GM18867 (cell line): Measurements from ENCODE around the gene POPDC3.
"Not testable (repeated sequence)": the region's sequence is repeated elsewhere in the genome, so short reads cannot be mapped to it uniquely, and the experiment has no call there.

ENCODE experiments used
- ATAC-seq: cut with Tn5 transposase; IDR thresholded peaks from one replicate; pipeline ENCODE4 v1.9.1; 2021; ENCODE audit warnings: mild to moderate bottlenecking, moderate library complexity; ENCODE audit not compliant: unreplicated experiment

POPDC3 gene, protein sequence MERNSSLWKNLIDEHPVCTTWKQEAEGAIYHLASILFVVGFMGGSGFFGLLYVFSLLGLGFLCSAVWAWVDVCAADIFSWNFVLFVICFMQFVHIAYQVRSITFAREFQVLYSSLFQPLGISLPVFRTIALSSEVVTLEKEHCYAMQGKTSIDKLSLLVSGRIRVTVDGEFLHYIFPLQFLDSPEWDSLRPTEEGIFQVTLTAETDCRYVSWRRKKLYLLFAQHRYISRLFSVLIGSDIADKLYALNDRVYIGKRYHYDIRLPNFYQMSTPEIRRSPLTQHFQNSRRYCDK

DNA sequence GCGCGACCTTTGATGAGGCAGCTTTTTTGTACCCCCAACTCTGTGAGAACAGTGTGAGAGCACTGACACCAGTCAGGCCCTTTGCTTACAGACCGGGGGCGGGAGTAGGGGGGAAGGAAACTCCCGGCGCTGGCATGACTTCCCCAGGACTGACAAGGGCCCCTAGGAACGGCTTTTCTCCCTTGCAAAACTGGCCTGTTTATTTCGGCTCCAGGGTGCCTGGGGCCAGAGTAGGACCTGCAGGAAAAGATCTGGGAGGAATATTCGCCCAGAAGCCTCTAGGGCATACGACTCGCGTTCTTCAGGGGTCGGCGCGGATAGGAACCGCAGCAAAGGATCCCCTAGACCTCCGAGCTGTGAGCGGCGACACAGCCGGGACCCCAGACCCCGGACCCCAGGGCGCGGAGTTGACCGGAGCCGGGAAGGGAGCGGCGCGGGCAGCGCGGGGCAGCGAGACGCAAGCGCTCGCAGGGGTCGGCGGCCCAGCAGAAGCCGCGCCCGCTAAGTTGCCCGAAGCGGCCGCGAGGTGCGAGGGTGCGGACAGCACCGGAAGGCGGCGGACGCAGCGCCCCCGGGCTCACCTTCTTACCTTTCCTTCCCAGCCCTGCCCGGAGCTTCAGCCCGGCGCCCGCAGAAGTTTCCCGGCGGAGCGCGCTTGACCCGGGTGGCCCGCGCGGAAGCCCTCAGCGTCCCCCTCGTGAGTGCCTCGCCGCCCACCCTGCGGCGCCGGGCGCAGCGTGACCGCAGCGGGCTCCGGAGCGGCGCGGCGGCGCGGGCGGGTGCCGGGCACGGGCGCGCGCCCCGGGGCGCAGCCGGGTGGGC is at the start of gene POPDC3:
TSS of gene POPDC3 (minus strand) at position 771 of the 822 bp plus-strand sequence. CDS start 18,105 bp downstream, outside the sequence.
- ATAC-seq, result no peak

DNA sequence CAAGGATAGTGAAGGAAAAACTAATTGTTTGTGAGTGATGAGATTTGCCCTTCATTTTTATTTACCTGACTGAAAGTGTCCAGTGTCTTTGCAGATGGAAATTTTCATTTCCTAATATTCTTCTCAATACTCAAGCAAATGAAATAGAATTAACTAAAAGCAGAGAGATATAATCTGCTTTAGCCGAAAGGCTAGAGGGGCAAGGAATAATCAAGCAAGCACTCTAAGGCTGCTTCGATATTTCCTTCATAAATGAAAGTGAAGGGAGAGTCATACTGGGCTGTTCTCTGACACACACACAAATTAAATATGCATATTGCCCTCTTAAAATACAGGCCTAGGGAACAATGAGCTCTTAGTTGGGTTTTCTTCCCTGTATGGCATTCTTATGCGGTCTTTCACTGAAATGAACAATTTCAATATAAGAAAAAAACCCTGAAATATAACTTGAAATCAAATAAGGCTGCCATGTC is 47.5 kb upstream of the POPDC3 start:
- no peak for ATAC-seq

DNA sequence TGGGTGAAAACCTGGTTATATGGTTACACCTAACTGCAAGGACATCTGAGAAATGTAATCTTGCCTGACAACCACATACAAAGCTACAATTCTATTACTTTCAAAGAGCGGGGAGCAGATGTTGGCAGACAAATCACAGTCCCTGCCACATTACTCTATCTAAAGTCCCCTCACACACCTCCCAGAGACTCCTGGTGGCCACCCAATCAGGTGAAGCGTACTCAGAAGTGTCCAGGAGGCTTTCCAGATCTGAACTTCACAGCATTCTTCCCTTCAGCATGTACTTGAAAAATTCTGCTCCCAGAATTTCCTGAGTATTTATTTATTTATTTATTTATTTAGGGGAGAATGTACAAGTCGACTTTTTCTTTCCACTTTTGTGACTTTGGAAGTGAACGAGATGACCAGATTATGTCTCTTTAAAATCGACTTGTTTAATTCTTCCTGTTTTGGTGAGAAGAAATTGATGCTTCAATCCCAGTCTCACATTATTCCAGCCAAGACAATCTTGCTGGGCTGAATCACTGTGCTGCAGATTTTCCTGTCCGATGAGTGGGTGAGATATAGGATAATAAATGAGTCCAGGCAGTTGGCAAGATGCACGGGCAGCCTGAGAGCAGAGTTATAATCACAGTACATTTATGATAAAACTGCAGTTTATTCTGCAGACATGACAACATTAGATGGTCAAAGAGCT is 46.9 kb upstream of the POPDC3 start:
- no peak for ATAC-seq

DNA sequence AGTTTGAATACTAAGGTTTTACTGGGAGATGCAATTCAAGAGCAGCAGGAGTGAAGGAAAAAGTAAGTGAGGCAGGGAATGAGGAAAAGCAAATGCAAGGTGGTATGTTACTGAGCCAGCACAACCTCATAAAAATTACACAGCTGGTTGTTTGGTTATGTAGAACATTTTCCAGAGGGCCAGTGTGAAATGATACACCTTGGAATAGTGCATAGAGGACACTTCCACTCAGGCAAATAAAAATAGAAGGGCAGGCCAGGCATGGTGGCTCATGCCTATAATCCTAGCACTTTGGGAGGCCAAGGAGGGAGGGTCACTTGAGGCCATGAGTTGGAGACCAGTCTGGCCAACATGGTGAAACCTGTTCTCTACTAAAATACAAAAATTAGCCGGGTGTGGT is 43.4 kb upstream of the POPDC3 start:
- no peak for ATAC-seq

DNA sequence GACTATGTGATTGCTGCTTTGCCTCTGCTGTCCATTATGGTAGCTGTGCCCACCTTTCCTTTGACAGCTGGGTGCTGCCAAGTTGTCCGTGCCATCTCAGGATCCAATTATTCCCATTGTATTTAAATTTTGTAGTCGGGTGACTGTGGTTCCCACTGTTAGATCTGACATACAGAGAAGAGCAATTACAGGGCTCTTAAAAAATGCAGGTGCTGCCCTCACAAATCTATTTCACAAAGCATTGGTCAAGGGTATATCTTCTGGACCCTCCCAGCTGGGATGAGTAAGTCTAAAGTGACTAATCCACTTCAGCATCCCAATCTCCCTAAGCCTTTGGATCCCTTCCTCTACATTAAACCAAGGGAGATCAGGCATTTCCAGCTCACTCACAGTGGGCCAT is 41.4 kb upstream of the POPDC3 start:
- ATAC-seq, result not testable (repeated sequence)

DNA sequence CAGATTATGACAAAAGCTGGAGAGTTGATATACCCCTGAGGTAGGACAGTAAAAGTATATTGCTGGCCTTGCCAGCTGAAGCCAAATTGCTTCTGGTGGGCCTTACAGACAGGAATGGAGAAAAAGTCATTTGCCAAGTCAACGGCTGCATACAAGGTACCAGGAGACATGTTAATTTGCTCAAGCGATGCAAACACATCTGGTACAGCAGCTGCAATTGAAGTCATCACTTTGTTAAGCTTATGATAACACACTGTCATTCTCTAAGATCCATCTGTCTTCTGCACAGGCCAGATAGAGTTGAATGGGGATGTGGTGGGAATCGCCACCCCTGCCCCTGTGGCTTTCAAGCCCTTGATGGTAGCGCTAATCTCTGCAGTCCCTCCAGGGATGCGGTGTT is 40.4 kb upstream of the POPDC3 start:
- ATAC-seq, result no peak

DNA sequence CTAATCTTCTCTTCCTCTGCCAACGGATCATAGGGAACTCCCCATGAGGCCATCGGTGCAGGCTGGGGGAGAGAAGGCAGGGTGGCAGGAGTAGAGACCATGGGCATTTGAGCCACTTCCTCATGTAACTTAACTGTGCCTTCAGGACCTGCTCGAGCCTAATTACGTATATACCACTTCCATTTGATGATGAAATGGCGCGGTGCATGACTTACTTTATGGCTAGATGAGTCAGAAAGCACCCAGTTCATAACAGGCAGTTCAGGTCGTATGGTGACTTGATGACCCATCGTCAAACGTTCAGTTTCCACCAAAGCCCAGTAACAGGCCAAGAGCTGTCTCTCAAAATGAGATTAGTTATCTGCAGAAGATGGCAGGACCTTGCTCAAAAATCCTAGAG is 39.4 kb upstream of the POPDC3 start:
- ATAC-seq, result not testable (repeated sequence)

DNA sequence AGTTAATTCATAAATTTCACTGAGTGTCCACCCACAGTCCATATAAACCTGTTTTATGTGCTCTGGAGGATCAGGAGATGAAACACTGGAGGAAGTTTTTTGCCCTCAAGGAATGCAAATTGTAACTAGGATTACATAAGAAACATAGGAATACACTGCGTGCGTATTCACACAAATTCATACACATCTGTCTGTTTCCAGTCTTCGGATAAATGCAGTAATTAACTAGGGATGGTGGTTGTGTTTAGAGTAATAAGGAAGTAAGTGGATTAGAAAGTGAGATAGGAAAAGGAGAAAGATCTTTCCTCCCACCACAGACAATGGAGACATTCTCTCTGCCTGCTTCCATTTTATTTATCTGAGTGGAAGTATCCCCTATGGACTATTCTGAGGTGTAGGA is 35.7 kb upstream of the POPDC3 start:
- ATAC-seq, result no peak

DNA sequence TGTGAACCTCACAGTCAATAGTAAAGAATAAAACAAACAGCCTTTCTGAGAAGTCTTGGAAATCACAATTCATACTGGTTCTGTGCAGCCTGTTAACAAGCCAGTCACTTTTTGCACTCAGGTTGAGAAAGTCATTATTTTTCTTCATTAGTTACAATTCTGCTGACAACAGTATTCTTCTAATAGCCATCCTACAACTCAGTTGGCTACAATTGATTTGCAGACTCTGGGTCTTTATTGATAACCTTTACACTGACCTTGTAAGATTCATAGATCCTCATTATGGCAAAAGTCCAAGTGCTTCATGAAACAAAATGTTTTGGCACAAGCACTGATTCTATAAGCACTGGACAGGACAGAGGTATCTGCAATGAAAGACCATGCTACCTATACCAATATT is 34.9 kb upstream of the POPDC3 start:
- ATAC-seq, result no peak

DNA sequence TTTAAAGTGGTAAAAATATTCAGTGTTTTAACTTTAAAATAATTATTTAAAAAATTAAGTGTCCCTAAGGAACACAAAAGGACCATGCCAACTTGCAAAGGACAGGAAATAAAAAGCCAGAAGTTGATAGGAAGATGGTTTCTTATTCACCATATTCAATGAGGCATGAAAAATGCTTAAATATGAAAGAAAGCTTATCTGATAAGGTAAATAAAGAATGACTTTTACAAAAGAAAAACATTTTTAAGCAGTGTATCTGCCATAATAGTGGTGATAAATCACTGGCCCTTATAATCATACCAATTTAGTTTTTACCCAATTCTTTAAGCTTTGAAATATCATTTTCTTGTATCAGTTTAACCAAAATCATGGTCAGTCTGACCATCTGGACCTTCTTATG is 33.5 kb upstream of the POPDC3 start:
- no peak for ATAC-seq

DNA sequence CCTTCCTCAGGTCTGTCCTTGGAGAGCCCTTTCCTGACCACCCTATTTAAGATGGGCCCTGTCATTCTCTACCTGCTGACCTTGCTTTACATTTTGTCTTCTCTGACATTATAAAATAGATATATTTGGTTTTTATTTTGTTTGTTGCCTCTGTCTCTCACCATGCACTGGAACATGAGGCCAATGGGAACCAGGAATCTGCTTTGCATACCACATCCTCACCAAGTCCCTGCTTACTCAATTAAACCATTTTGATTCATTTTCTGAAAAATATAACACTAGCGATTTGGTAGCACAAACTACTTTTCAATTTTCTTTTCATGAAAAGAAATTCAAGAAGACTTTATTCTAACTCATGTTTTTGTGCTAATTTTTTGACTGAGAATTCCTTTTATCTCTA is 32.8 kb upstream of the POPDC3 start:
- ATAC-seq, result peak; percentile 55

DNA sequence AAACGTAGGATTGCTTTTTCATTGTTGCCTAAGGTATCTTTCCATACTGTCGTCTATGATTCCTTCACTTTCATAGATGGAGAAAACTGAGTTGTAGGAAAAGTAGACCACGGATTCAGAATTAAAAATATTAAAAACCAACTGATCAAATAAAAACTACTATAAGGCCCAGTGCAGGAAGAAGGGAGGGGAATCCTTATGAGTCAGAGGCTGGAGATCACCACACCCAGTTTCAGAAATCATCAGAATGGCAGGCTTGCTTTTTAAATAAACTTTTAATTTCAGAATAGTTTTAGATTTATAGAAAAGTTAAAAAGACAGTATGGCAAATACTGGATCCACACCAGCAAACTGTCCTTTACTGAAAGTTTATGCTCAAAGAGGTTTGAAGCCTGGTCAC is 32.0 kb upstream of the POPDC3 start:
- no peak for ATAC-seq

DNA sequence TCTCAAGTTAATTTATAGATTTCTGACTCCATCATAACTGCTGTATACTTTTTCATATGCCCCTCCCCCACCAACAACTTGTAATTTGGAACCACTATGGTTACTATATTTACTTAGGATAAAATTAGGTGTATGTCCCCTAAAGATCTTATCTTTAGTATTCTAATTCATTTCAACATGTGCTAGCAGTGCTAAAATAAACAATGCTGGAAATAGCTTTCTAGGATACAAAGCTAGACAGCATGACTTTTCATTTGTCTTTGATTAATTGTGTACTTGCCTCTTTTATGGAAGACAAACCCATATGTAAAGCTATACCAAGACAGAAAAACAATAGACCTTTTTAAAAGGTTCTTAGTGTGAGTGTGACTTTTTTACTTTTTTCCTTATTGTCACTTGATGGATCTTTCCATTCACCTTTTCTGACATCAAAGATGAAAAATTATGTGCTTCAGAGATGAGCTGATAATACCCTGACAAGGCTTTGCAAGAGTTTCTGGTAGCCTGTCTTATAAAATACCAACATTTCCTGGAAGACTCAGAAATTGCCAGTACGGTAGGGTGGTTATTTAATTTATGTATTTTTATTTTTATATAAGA is 31.2 kb upstream of the POPDC3 start:
- ATAC-seq, result no peak

DNA sequence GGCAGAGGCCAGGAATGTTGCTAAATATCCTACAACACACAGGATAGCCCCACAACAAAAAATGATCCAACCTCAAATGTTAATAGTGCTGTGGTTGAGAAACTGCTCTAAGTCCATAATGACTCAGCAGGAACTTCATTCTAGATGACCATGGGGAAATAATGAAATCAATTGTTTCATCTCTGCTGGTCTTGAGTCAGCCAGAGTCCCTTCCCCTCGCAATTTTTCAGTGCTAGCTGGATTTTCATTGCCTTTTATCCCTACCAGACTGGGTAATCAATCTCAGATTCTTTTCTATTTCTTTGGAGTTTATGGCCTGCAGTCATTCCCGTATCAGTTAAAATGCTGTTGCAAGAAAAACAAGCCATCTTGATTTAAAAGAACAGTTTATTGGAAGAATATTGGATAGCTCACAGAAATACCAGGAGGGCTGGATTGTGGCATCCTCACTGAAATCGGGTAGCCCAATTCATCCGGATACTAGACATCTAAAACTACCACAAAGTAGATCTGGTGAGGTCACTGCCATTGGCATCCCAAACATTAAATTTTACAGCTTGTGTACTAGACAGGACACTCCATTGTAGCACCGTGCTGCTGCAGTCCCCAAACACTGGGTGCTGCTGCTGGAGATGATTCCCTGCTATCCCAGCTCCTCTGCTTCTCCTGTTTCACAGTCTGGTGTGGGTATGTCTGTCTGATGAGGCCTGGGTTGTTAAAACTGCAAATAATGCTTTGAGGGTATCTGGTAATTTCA is 30.3 kb upstream of the POPDC3 start:
- no peak for ATAC-seq

DNA sequence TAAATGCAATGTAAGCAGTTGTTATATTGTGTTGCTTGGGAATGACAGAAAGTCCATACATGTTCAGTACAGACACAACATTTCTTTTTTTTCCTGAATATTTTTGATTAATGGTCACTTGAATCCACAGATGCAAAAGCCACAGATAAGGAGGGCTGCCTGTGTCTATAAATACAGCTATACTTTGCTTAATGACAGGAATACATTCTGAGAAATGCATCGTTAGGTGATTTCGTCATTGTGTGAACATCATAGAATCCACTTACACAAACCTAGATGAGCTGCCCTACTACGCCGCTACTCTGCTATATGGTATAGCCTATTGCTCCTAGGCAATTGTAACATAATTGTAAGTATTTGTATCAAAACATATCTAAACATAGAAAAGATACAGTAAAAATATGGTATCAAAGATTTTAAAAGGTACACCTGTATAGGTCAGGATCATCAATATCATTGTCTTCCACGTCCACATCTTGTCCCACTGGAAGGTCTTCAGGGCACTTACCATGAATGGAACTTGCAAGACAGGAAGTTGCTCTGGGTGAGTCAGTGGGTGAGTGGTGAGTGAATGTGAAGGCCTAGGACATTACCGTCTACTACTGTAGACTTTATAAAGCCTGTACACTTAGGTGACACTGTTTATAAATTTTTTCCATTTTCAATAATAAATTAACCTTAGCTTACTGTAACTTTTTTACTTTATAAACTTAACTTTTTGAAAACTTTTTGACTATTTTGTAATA is 27.9 kb upstream of the POPDC3 start:
- ATAC-seq, result no peak

DNA sequence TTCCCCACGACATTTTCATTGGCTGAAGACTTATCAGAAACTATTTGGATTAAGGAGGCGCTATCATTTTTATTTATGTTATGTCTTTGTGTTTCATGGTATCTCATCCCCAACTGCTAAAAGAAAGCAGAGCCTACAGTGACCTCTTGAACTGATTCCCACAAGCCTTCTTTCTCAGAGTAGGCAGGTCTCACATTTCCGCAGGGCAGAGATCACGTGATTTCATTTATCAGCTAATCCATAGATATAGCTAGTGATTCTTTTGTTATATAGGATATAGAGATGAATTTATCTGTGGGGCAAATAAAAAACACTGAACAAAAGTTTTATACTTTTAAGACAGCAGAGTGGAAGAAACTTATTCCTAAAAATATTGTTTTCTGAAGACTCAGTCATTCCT is 25.0 kb upstream of the POPDC3 start:
- no peak for ATAC-seq

DNA sequence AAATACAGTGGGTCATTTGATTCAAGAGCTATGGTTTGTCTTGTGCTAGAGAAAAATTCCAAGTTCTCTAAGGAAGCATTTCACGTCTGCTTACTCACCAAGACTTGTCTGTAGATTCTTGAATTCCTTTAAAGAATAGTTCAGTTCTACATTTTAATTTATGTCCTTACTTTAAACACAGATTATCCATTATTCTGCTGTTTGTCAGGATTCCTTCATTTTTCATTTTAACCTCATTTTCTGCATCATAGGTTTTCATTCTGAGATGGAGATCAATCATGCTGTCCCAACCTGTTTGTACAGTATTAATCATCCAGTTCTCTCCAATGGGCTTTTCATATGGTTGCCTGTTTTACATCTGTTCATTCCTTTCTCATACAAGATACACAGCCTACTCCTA is 24.5 kb upstream of the POPDC3 start:
- ATAC-seq, result no peak

DNA sequence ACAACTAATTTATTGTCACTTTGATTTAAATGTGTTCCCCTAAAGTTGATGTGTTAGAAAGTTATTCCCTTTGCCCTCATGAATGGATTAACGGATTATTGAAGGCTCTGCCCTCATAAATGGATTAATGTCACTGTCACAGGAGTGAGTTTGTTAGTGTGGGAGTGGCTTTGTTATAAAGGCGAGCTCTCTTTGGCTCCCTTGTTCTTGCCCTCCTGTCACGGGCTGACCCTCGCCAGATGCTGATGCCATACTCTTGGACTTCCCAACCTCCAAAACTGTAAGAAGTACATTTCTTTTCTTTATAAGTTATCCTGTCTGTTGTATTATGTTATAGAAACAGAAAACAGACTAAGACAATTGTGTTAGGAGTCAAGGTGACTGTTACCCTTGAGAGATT is 22.7 kb upstream of the POPDC3 start:
- no peak for ATAC-seq

DNA sequence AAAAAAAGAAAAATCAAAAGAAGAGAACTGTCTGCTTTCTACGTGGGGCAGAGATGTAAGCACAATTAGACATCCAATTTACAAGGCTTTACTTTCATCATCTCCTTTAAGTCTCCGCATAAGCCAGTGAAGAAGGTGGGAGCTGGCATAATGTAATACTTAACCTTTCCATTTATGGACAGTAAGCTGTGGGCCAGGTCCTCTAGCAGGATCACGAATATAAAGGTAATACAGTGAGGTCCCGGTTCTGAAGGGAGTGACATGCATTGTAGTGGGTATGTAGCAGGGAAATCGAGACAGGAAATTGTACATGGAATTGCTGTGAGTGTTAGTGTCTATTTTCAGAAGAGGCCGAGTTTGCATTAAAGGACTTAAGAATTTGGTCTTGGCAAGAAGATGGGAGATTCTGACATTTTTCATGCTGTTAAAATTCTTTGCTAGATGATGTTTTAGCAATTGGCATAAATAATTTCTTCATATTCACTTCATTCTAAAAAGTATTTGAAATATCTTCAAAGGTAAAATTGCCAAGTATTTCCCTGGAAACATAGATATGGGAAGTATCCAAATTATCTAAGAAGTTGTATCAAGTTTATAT is 20.4 kb upstream of the POPDC3 start:
- ATAC-seq, result no peak
